Right hindlimb (tissue), 1 donor: ENCODE measurements around the gene SKP2.
"Not testable (repeated sequence)": the region's sequence is repeated elsewhere in the genome, so short reads cannot be mapped to it uniquely, and the experiment has no call there.

Experiments
- DNase-seq: peaks from one replicate; pipeline ENCODE4 v3.0.0-alpha.2; 2018

Gene SKP2

GRCh38 chr5:36158144-36158543, 6.2 kb downstream of the SKP2 start:
- peak; percentile 77 for DNase-seq

GRCh38 chr5:36160617-36161016, 8.7 kb downstream of the SKP2 start:
- no peak for DNase-seq

- no peak for DNase-seq
Observed at GRCh38 chr5:36161361-36161760, 9.4 kb downstream of the SKP2 start.

- no peak for DNase-seq
Observed at GRCh38 chr5:36162810-36163486, 11.0 kb downstream of the SKP2 start.

GRCh38 chr5:36164461-36164860, 12.6 kb downstream of the SKP2 start:
- DNase-seq = no peak

GRCh38 chr5:36168737-36169136, 16.8 kb downstream of the SKP2 start:
- DNase-seq = no peak

GRCh38 chr5:36170832-36171424, 19.0 kb downstream of the SKP2 start:
- no peak for DNase-seq

GRCh38 chr5:36172599-36172998, 20.7 kb downstream of the SKP2 start:
- DNase-seq = no peak

- no peak for DNase-seq
Observed at GRCh38 chr5:36173426-36173825, 21.5 kb downstream of the SKP2 start.

- no peak for DNase-seq
Observed at GRCh38 chr5:36174119-36174518, 22.2 kb downstream of the SKP2 start.

- no peak for DNase-seq
Observed at GRCh38 chr5:36175043-36175442, 23.1 kb downstream of the SKP2 start.

- DNase-seq = no peak
Observed at GRCh38 chr5:36177154-36177553, 25.2 kb downstream of the SKP2 start.

GRCh38 chr5:36177715-36178523, 26.0 kb downstream of the SKP2 start:
- no peak for DNase-seq

- no peak for DNase-seq
Observed at GRCh38 chr5:36178524-36178890, 26.6 kb downstream of the SKP2 start.

- no peak for DNase-seq
Observed at GRCh38 chr5:36179950-36180349, 28.0 kb downstream of the SKP2 start.

- DNase-seq = no peak
Observed at GRCh38 chr5:36180556-36181350, 28.8 kb downstream of the SKP2 start.

- DNase-seq = no peak
Observed at GRCh38 chr5:36181774-36182173, 29.9 kb downstream of the SKP2 start.

- not testable (repeated sequence) for DNase-seq
Observed at GRCh38 chr5:36184408-36184807, 32.5 kb downstream of the SKP2 start.

- DNase-seq = no peak
Observed at GRCh38 chr5:36193746-36194145, 41.8 kb downstream of the SKP2 start.

- DNase-seq = no peak
Observed at GRCh38 chr5:36198281-36198680, 46.4 kb downstream of the SKP2 start.

- DNase-seq = not testable (repeated sequence)
Observed at GRCh38 chr5:36198783-36199182, 46.9 kb downstream of the SKP2 start.

- no peak for DNase-seq
Observed at GRCh38 chr5:36199620-36200019, 47.7 kb downstream of the SKP2 start.

- DNase-seq = no peak
Observed at GRCh38 chr5:36200513-36200912, 48.6 kb downstream of the SKP2 start.
